Activated CD8-positive, alpha-beta memory T cell treated with anti-CD3 and anti-CD28 coated beads for 36 hours (primary cell): Measurements from ENCODE around the gene FASTKD1. TPM values are rescaled to one million over a fixed set of nuclear protein-coding genes. Genes with fewer than 3 reads are reported as not detected.
"Not testable (repeated sequence)": the region's sequence is repeated elsewhere in the genome, so short reads cannot be mapped to it uniquely, and the experiment has no call there.

ENCODE experiments used
- CTCF ChIA-PET: fragments of 350-600 bp; sonication (Branson Sonifier 250); formaldehyde crosslinking; loops from one replicate; lab custom pipeline; 2021; ENCODE audit warnings: antibody characterized with exemption; lab: Charles Lee
- POLR2A ChIA-PET: fragments of 350-600 bp; sonication (Branson Sonifier 250); formaldehyde crosslinking; loops from one replicate; lab custom pipeline; 2021; ENCODE audit warnings: antibody characterized with exemption; lab: Charles Lee
- total RNA-seq, 2 experiments: library from RNA; stranded (reverse); gene quantifications; one replicate each; pipeline ENCODE4 v1.2.3, GENCODE V29; 2021

FASTKD1 gene
- total RNA-seq, result 10 to 100 TPM; 66.1 to 66.8 TPM

GRCh38 chr2:169573160-169573973, at the start of gene FASTKD1:
Gene FASTKD1, minus strand, starts transcription at chr2:169573865. Its CDS starts 1,836 bp downstream, at chr2:169572029.
- ChIA-PET POLR2A (interaction anchor here (2.5 kb wide), 1 partner anchor 12 kb away, joined by 14 read pairs; no protein-coding TSS in a partner anchor), CTCF (interaction anchor here (0.5 kb wide), 1 partner anchor 94 kb away, joined by 6 read pairs; the partner anchor contains the start of gene BBS5)

- ChIA-PET POLR2A (no interaction called here), CTCF (no interaction called here)
These were observed 49.6 kb upstream of the FASTKD1 start for GRCh38 chr2:169623235-169623634.

GRCh38 chr2:169620509-169620908, 46.8 kb upstream of the FASTKD1 start:
- CTCF ChIA-PET, result no interaction called here
- POLR2A ChIA-PET, result no interaction called here

- CTCF ChIA-PET, result no interaction called here
- POLR2A ChIA-PET, result no interaction called here
These were observed 46.3 kb upstream of the FASTKD1 start for GRCh38 chr2:169619946-169620345.

- CTCF ChIA-PET, POLR2A ChIA-PET: not testable (repeated sequence)
These were observed 42.3 kb upstream of the FASTKD1 start for GRCh38 chr2:169615982-169616381.

- CTCF ChIA-PET, result no interaction called here
- POLR2A ChIA-PET, result no interaction called here
These were observed 40.2 kb upstream of the FASTKD1 start for GRCh38 chr2:169613876-169614275.

GRCh38 chr2:169609264-169609663, 35.6 kb upstream of the FASTKD1 start:
- POLR2A ChIA-PET, result no interaction called here
- CTCF ChIA-PET, result interaction anchor here (0.5 kb wide), 1 partner anchor 190 kb away, joined by 3 read pairs; the partner anchor contains the start of gene SSB

GRCh38 chr2:169599568-169599967, 25.9 kb upstream of the FASTKD1 start:
- ChIA-PET POLR2A (no interaction called here), CTCF (interaction anchor here (0.6 kb wide), 1 partner anchor 1552 kb away, joined by 5 read pairs; no protein-coding TSS in a partner anchor)

- ChIA-PET POLR2A (no interaction called here), CTCF (interaction anchor here (0.6 kb wide), 1 partner anchor 1553 kb away, joined by 5 read pairs; no protein-coding TSS in a partner anchor)
These were observed 25.3 kb upstream of the FASTKD1 start for GRCh38 chr2:169598982-169599381.

GRCh38 chr2:169596546-169596945, 22.9 kb upstream of the FASTKD1 start:
- CTCF ChIA-PET, result interaction anchor here (1.4 kb wide), 1 partner anchor 144 kb away, joined by 3 read pairs; no protein-coding TSS in a partner anchor
- POLR2A ChIA-PET, result not testable (repeated sequence)

- POLR2A ChIA-PET, result no interaction called here
- CTCF ChIA-PET, result no interaction called here
These were observed 17.1 kb upstream of the FASTKD1 start for GRCh38 chr2:169590804-169591203.

GRCh38 chr2:169585673-169586072, 12.0 kb upstream of the FASTKD1 start:
- ChIA-PET CTCF (no interaction called here), POLR2A (interaction anchor here (1.6 kb wide), 1 partner anchor 13 kb away, joined by 14 read pairs; the partner anchor contains the start of gene FASTKD1)

- ChIA-PET CTCF (interaction anchor here (0.7 kb wide), 1 partner anchor 19 kb away, joined by 3 read pairs; no protein-coding TSS in a partner anchor), POLR2A (interaction anchor here (0.6 to 1.6 kb wide), 5 partner anchors 11 to 215 kb away, joined by 4 to 14 read pairs (median 5); partner anchors contain the start of genes CFAP210, FASTKD1, PHOSPHO2 and SSB)
These were observed 10.6 kb upstream of the FASTKD1 start, which contains the start of gene PPIG for GRCh38 chr2:169584005-169584877. Gene PPIG, plus strand, starts transcription at chr2:169584351. Its CDS starts 19,691 bp downstream, at chr2:169604042.

GRCh38 chr2:169583518-169583917, 9.9 kb upstream of the FASTKD1 start:
- ChIA-PET CTCF (interaction anchor here (0.7 kb wide), 1 partner anchor 18 kb away, joined by 3 read pairs; no protein-coding TSS in a partner anchor), POLR2A (no interaction called here)

GRCh38 chr2:169582552-169583266, 9.0 kb upstream of the FASTKD1 start:
- POLR2A ChIA-PET, CTCF ChIA-PET: not testable (repeated sequence)

GRCh38 chr2:169579044-169579443, 5.4 kb upstream of the FASTKD1 start:
- ChIA-PET POLR2A (no interaction called here), CTCF (no interaction called here)

- POLR2A ChIA-PET, CTCF ChIA-PET: not testable (repeated sequence)
These were observed 1.6 kb upstream of the FASTKD1 start for GRCh38 chr2:169575264-169575663.

GRCh38 chr2:169574539-169574938, 874 bp upstream of the FASTKD1 start:
- POLR2A ChIA-PET, CTCF ChIA-PET: not testable (repeated sequence)

GRCh38 chr2:169573974-169574299, 272 bp upstream of the FASTKD1 start:
- ChIA-PET CTCF (no interaction called here), POLR2A (interaction anchor here (2.5 kb wide), 1 partner anchor 11 kb away, joined by 14 read pairs; no protein-coding TSS in a partner anchor)
